HG03097 (cell line): Measurements from ENCODE around the gene MPRIP.

Experiments
- ATAC-seq: cut with Tn5 transposase; IDR thresholded peaks from one replicate; pipeline ENCODE4 v1.9.1; 2021; ENCODE audit not compliant: unreplicated experiment, low FRiP score

MPRIP gene

GRCh38 chr17:17200831-17201230, 158.6 kb downstream of the MPRIP start:
- no peak for ATAC-seq

- ATAC-seq: no peak
Observed at GRCh38 chr17:17201271-17201670, 159.0 kb downstream of the MPRIP start.

- no peak for ATAC-seq
Observed at GRCh38 chr17:17201907-17202306, 159.7 kb downstream of the MPRIP start.

- ATAC-seq: no peak
Observed at GRCh38 chr17:17203173-17203730, 161.0 kb downstream of the MPRIP start.

GRCh38 chr17:17204041-17204591, 161.9 kb downstream of the MPRIP start:
- ATAC-seq: no peak

- ATAC-seq: no peak
Observed at GRCh38 chr17:17204635-17205231, 162.5 kb downstream of the MPRIP start.

GRCh38 chr17:17205368-17206123, 163.3 kb downstream of the MPRIP start:
- ATAC-seq: peak; percentile 30

- ATAC-seq: peak; percentile 54
Observed at GRCh38 chr17:17206124-17206912, 164.1 kb downstream of the MPRIP start, which contains the start of gene PLD6. PLD6 (minus strand) TSS chr17:17206333; CDS start chr17:17206286, 47 bp downstream.

GRCh38 chr17:17206913-17207335, 164.7 kb downstream of the MPRIP start:
- ATAC-seq: no peak

GRCh38 chr17:17207998-17208397, 165.7 kb downstream of the MPRIP start:
- ATAC-seq: no peak

- no peak for ATAC-seq
Observed at GRCh38 chr17:17213775-17214174, 171.5 kb downstream of the MPRIP start.

- ATAC-seq: no peak
Observed at GRCh38 chr17:17214646-17215436, 172.6 kb downstream of the MPRIP start.

GRCh38 chr17:17215575-17215974, 173.3 kb downstream of the MPRIP start:
- ATAC-seq: no peak

- no peak for ATAC-seq
Observed at GRCh38 chr17:17216236-17216635, 174.0 kb downstream of the MPRIP start.

- no peak for ATAC-seq
Observed at GRCh38 chr17:17216776-17217175, 174.5 kb downstream of the MPRIP start.

GRCh38 chr17:17217995-17218394, 175.7 kb downstream of the MPRIP start:
- no peak for ATAC-seq

- no peak for ATAC-seq
Observed at GRCh38 chr17:17220529-17220928, 178.3 kb downstream of the MPRIP start.

- no peak for ATAC-seq
Observed at GRCh38 chr17:17221329-17221728, 179.1 kb downstream of the MPRIP start.

GRCh38 chr17:17223736-17224135, 181.5 kb downstream of the MPRIP start:
- no peak for ATAC-seq

- no peak for ATAC-seq
Observed at GRCh38 chr17:17224137-17224536, 181.9 kb downstream of the MPRIP start.
